Neural cell (in vitro differentiated cells): ENCODE measurements around the gene OR52N2. TPM values are rescaled to one million over a fixed set of nuclear protein-coding genes. Genes with fewer than 3 reads are reported as not detected.

Experiments used
- H2AFZ ChIP-seq: fragments of 200-600, 300-800 bp; sonication (generic), shearing (Covaris generic); 2 replicates; pipeline ENCODE4 v1.6.0; 2014; ENCODE audit warnings: low read depth, mild to moderate bottlenecking, antibody characterized with exemption, low read length, moderate library complexity
- H3F3A ChIP-seq: fragments of 200-600 bp; shearing (Covaris generic); 2 replicates; pipeline ENCODE4 v1.6.1; 2016; ENCODE audit warnings: mild to moderate bottlenecking, moderate library complexity, mixed read lengths, antibody characterized with exemption, low read length; ENCODE audit not compliant: insufficient read depth, poor library complexity, severe bottlenecking
- H3K27ac ChIP-seq: fragments of 200-600, 300-800 bp; sonication (generic), shearing (Covaris generic); 2 replicates; pipeline ENCODE4 v1.5.1; 2014; ENCODE audit warnings: mild to moderate bottlenecking, low read length, moderate library complexity
- H3K27me3 ChIP-seq: fragments of 300-800, 200-600 bp; sonication (generic), shearing (Covaris generic); 2 replicates; pipeline ENCODE4 v1.6.0; 2014; ENCODE audit warnings: mild to moderate bottlenecking, low read depth, low read length, moderate library complexity; ENCODE audit not compliant: insufficient read depth
- H3K36me3 ChIP-seq: fragments of 300-800, 200-600 bp; sonication (generic), shearing (Covaris generic); 2 replicates; pipeline ENCODE4 v1.5.1; 2014; ENCODE audit warnings: mild to moderate bottlenecking, antibody characterized with exemption, low read length, moderate library complexity; ENCODE audit not compliant: insufficient read depth
- H3K4me2 ChIP-seq: fragments of 300-800, 200-600 bp; sonication (generic), shearing (Covaris generic); 2 replicates; pipeline ENCODE4 v1.6.0; 2014; ENCODE audit warnings: mild to moderate bottlenecking, low read length
- H3K4me3 ChIP-seq: fragments of 300-800, 200-600 bp; sonication (generic), shearing (Covaris generic); 2 replicates; pipeline ENCODE4 v1.5.1; 2014; ENCODE audit warnings: mild to moderate bottlenecking, low read length, moderate library complexity
- H3K79me2 ChIP-seq: fragments of 200-600 bp; shearing (Covaris generic); replicated peaks from 2 replicates; pipeline ENCODE4 v1.6.0; 2014; ENCODE audit warnings: mild to moderate bottlenecking, low read length, moderate library complexity; ENCODE audit not compliant: insufficient read depth
- H3K9ac ChIP-seq: fragments of 300-800, 200-600 bp; sonication (generic), shearing (Covaris generic); 2 replicates; pipeline ENCODE4 v1.6.1; 2016; ENCODE audit warnings: mild to moderate bottlenecking, low read length, mixed read lengths
- H3K9me2 ChIP-seq: fragments of 200-600 bp; shearing (Covaris generic); 2 replicates; pipeline ENCODE4 v1.6.1; 2016; ENCODE audit warnings: mild to moderate bottlenecking, low read length, mixed read lengths; ENCODE audit not compliant: insufficient read depth
- H3K9me3 ChIP-seq: fragments of 200-600, 300-800 bp; sonication (generic), shearing (Covaris generic); 2 replicates; pipeline ENCODE4 v1.6.1; 2016; ENCODE audit warnings: mild to moderate bottlenecking, mixed run types, low read length, moderate library complexity, mixed read lengths
- H4K20me1 ChIP-seq: fragments of 200-600 bp; shearing (Covaris generic); 2 replicates; pipeline ENCODE4 v1.6.1; 2016; ENCODE audit warnings: mild to moderate bottlenecking, mixed run types; ENCODE audit not compliant: insufficient read depth
- CTCF ChIP-seq: fragments of 450-650 bp; IDR thresholded peaks from 2 replicates; pipeline ENCODE4 v1.5.1; 2014; ENCODE audit warnings: antibody characterized with exemption, mild to moderate bottlenecking, moderate library complexity; ENCODE audit not compliant: poor library complexity, severe bottlenecking
- EP300 ChIP-seq: fragments of 450-650 bp; conservative IDR thresholded peaks from 2 replicates; pipeline ENCODE4 v1.6.1; 2014; ENCODE audit warnings: antibody characterized with exemption, mild to moderate bottlenecking, moderate library complexity; ENCODE audit not compliant: poor library complexity, severe bottlenecking
- EZH2 ChIP-seq: fragments of 200-600, 300-800 bp; shearing (Covaris generic), sonication (generic); IDR thresholded peaks from 2 replicates; pipeline ENCODE4 v1.6.1; 2014; ENCODE audit warnings: antibody characterized with exemption, low read length, borderline replicate concordance, mild to moderate bottlenecking; ENCODE audit not compliant: insufficient read depth, poor library complexity, severe bottlenecking
- MXI1 ChIP-seq: fragments of 450-650 bp; conservative IDR thresholded peaks from 2 replicates; pipeline ENCODE4 v1.6.1; 2014; ENCODE audit warnings: antibody characterized with exemption, mild to moderate bottlenecking; ENCODE audit not compliant: poor library complexity, severe bottlenecking
- POLR2AphosphoS5 ChIP-seq: IDR thresholded peaks from 2 replicates; pipeline ENCODE4 v1.6.1; 2012
- RAD21 ChIP-seq: fragments of 450-650 bp; conservative IDR thresholded peaks from 2 replicates; pipeline ENCODE4 v1.6.1; 2014; ENCODE audit warnings: antibody characterized with exemption, mild to moderate bottlenecking, moderate library complexity
- REST ChIP-seq: IDR thresholded peaks from 2 replicates; pipeline ENCODE4 v1.6.1; 2012; ENCODE audit warnings: borderline replicate concordance
- SMC3 ChIP-seq: fragments of 450-650 bp; conservative IDR thresholded peaks from 2 replicates; pipeline ENCODE4 v1.6.1; 2014; ENCODE audit warnings: antibody characterized with exemption, mild to moderate bottlenecking, moderate library complexity; ENCODE audit not compliant: poor library complexity
- TAF1 ChIP-seq: IDR thresholded peaks from 2 replicates; pipeline ENCODE4 v1.6.1; 2012; ENCODE audit warnings: low read depth
- polyA minus RNA-seq: library from RNA; depleted of rRNA, polyadenylated mRNA; stranded (reverse); fragments of >200 nt; gene quantifications from 2 replicates; pipeline ENCODE4 v1.2.3, GENCODE V29; 2014
- polyA plus RNA-seq: library from polyadenylated mRNA; depleted of rRNA; stranded (reverse); fragments of >200 nt; gene quantifications from 2 replicates; pipeline ENCODE4 v1.2.3, GENCODE V29; 2014

Gene OR52N2
- not detected in 2 replicates for polyA plus RNA-seq
- polyA minus RNA-seq: not detected in 2 replicates

- peak; percentile 86 for TF ChIP-seq SMC3
- peak; percentile 86 for TF ChIP-seq CTCF
- no peak for TF ChIP-seq REST
- peak; percentile 88 for TF ChIP-seq RAD21
- Histone ChIP-seq H3K27ac (no peak within 1 kb of the TSS), H3K4me2 (peak within 1 kb of the TSS; percentile 36), H4K20me1 (no peaks in the 10 kb centered on the region), H3K4me3 (peak within 1 kb of the TSS; percentile 61), H3F3A (no peaks in the 10 kb centered on the region), H3K36me3 (no peaks in the 10 kb centered on the region), H3K9me2 (no peaks in the 10 kb centered on the region), H3K79me2 (no peaks in the 10 kb centered on the region), H3K9ac (peak within 1 kb of the TSS; percentile 22), H3K27me3 (no peaks in the 10 kb centered on the region), H2AFZ (peak within 1 kb of the TSS; percentile 29), H3K9me3 (no peaks in the 10 kb centered on the region)
Observed at GRCh38 chr11:5808500-5809121, at the start of gene OR52N2. Gene OR52N2, plus strand, starts transcription at chr11:5808924. Its CDS starts 11,412 bp downstream, at chr11:5820336.

- Histone ChIP-seq H3K9me2 (no peaks in the 10 kb centered on the region), H3F3A (no peaks in the 10 kb centered on the region), H3K79me2 (no peaks in the 10 kb centered on the region), H3K4me3 (no peak overlapping the region), H3K36me3 (no peaks in the 10 kb centered on the region), H3K9me3 (no peaks in the 10 kb centered on the region), H3K27me3 (no peaks in the 10 kb centered on the region), H3K4me2 (no peak overlapping the region), H3K9ac (no peak overlapping the region), H3K27ac (no peak overlapping the region), H4K20me1 (no peaks in the 10 kb centered on the region), H2AFZ (no peak overlapping the region)
- no peak for TF ChIP-seq EZH2
- no peak for TF ChIP-seq POLR2AphosphoS5
- TF ChIP-seq TAF1: no peak
- TF ChIP-seq CTCF: no peak
- no peak for TF ChIP-seq RAD21
- no peak for TF ChIP-seq MXI1
- TF ChIP-seq EP300: no peak
- TF ChIP-seq SMC3: no peak
- no peak for TF ChIP-seq REST
Observed at GRCh38 chr11:5767056-5767455, 41.7 kb upstream of the OR52N2 start.
